Measurements from ENCODE around the gene CCDC187. TPM values are rescaled to one million over a fixed set of nuclear protein-coding genes. Genes with fewer than 3 reads are reported as not detected.

The CCDC187 gene
- total RNA-seq, 8 experiments from 2014 or later: 0.07 to 1.2 (median 0.19) TPM

DNA sequence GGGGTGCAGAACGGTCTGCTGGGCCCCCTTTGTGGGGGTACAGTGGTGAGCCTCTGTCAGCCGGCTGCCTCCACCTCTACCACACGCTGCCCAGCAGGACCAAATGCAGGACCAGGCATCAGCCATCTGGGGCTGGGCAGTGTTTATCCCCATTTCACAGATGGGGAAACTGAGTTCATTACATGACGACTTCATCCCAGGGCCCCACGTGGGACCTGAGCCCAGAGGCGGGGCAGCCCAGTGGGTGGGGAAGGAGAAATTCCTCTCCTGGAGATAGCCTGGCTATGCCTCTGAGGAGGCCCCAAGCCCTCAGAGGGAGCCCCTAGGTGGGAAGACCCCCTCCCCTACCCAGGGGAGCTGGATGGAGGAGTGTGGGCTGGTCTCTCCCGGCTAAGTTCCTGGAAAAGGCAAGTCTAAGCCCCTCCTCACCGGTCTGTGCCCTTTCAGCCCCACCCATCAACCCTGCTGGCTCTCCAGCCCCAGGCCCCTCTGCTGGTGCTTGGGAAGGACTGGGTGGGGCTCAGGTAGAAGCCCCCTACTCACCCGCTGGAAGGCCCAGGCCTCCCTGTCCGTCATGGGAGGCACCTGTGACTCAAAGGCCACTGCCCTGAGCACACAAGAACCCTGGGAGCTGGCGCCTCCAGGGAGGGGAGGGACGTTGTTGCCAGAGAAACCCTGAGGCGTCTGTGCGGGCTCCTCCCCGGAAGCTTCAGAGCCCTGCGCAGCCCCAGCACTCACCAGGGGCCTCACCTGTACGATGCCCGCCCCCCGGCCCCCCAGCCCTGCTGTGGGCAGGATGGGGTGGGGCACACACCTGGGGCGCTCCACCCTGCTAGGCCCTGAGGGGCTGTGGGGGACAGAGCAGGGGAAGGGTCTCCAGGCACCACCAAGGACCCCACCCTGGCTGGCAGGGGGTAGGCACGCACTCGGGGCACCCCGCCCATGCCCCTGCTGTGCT is 7.4 kb upstream of the CCDC187 start:
- H3K4me3 ChIP-seq: no peak overlapping the region
- peak; percentile 69 to 86 (median 74) for ATAC-seq (replicated peaks in 6 of 8)
- WGBS, 10 experiments: 20 to 100% (median 100%) methylated on average over 1 of the region's 23 CpGs; no CpG with 5 or more reads in 5 of the 10 experiments
- no peak overlapping the region for H3K27ac ChIP-seq
- in situ Hi-C loops (cut with MboI; ENCODE audit: low pct_unique_long_range_greater_than_20kb in 2 of 9, low sequenced_read_pairs in 9 of 9, unreplicated experiment in 9 of 9): no loop called here
- peaks cover 8 to 16% of the 10 kb centered on the region in 2 donors for H3K4me1 ChIP-seq (replicated peaks in 1 of 2)

GRCh38 chr9:136310273-136311030 is 6.6 kb upstream of the CCDC187 start:
- Histone ChIP-seq H3K4me1 (replicated peaks in 1 of 2) (peaks cover 17 to 21% of the 10 kb centered on the region in 2 donors), H3K4me3 (no peak overlapping the region), H3K27ac (no peak overlapping the region)
- ATAC-seq (replicated peaks in 6 of 8): no peak
- in situ Hi-C loops (cut with MboI; ENCODE audit: low pct_unique_long_range_greater_than_20kb in 2 of 9, low sequenced_read_pairs in 9 of 9, unreplicated experiment in 9 of 9): no loop called here
- 53 to 92% (median 83%) methylated on average over 1 to 8 of the region's 28 CpGs; no CpG with 5 or more reads in 6 of the 10 experiments for WGBS, 10 experiments

- Histone ChIP-seq H3K4me3 (no peak overlapping the region), H3K4me1 (replicated peaks in 1 of 2) (peaks cover 23 to 26% of the 10 kb centered on the region in 2 donors), H3K27ac (no peak overlapping the region)
- ATAC-seq (replicated peaks in 6 of 8): no peak
- in situ Hi-C loops (cut with MboI; ENCODE audit: low pct_unique_long_range_greater_than_20kb in 2 of 9, low sequenced_read_pairs in 9 of 9, unreplicated experiment in 9 of 9): no loop called here
- WGBS, 10 experiments: 93 to 100% (median 98%) methylated on average over 2 to 4 of the region's 5 CpGs; no CpG with 5 or more reads in 6 of the 10 experiments
Measured at GRCh38 chr9:136309806-136310220, 5.9 kb upstream of the CCDC187 start.

DNA sequence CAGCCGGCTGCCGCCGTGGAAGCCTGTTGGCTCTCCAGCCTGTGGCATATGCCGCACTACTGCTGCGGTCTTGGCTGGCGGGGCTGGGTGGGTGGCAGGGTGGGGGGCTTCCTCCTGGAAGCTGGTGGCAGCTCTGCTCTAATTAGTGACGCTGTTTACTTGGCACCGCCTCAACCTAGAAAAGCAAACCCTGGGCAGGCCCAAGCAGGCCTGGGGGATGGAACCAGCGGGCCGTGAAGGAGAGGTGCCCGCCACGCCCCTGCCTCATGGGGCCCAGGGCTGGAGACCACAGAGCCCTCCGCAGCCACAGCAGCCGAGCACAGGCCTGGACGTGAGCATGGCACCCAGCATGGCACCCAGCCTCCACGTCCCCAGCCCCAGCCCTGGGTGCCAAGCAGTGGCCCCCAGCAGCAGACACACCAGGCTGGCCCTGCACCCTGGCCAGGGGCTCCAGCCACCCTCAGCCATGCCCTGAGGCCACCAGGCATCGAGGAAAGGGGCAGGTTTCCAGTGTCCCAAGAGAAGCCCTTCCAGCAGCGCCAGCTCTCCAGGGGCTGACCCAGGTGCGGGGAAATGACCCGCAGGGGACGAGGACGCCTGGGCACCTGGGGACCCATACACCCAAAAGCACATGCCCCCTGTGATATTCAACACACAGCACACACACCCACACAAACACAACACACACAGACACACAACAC is 5.4 kb upstream of the CCDC187 start:
- H3K4me1 ChIP-seq (replicated peaks in 1 of 2): peaks cover 29 to 31% of the 10 kb centered on the region in 2 donors
- peak in 1 of 8 experiments; percentile 4 for ATAC-seq (replicated peaks in 6 of 8)
- WGBS, 10 experiments: 53 to 100% (median 92%) methylated on average over 1 to 5 of the region's 22 CpGs; no CpG with 5 or more reads in 5 of the 10 experiments
- no peak overlapping the region for H3K4me3 ChIP-seq
- no peak overlapping the region for H3K27ac ChIP-seq
- in situ Hi-C loops (cut with MboI; ENCODE audit: low pct_unique_long_range_greater_than_20kb in 2 of 9, low sequenced_read_pairs in 9 of 9, unreplicated experiment in 9 of 9): no loop called here

- in situ Hi-C loops (cut with MboI; ENCODE audit: low pct_unique_long_range_greater_than_20kb in 2 of 9, low sequenced_read_pairs in 9 of 9, unreplicated experiment in 9 of 9): no loop called here
- peaks cover 34 to 37% of the 10 kb centered on the region in 2 donors for H3K4me1 ChIP-seq (replicated peaks in 1 of 2)
- no peak overlapping the region for H3K4me3 ChIP-seq
- ATAC-seq (replicated peaks in 6 of 8): no peak
- no peak overlapping the region for H3K27ac ChIP-seq
Measured at GRCh38 chr9:136308702-136309053, 4.8 kb upstream of the CCDC187 start.

DNA sequence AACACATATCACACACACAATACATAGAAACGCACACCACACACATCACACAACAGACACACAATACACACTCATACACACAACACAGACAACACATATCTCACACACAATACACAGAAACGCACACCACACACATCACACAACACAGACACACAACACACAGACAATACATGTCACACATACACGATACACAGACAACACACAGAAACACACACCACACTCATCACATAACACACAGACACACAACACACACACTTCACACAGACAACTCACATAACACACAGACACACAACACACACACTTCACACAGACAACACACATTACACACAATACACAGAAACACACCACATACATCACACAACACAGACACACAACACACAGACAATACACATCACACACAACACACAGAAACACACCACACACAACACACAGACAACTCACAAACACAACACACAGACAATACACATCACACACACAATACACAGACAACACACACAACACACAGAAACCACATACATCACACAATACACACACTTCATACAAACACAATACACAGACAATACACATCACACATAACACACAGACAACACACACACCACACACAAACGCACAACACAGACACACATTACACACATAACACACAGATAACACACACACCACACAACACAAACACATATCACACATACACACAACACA is 4.3 kb upstream of the CCDC187 start:
- H3K4me1 ChIP-seq (replicated peaks in 1 of 2): peaks cover 34 to 37% of the 10 kb centered on the region in 2 donors
- no peak overlapping the region for H3K4me3 ChIP-seq
- no peak for ATAC-seq (replicated peaks in 6 of 8)
- no peak overlapping the region for H3K27ac ChIP-seq
- 54 to 83% (median 79%) methylated on average over 1 to 3 of the region's 4 CpGs; no CpG with 5 or more reads in 3 of the 10 experiments for WGBS, 10 experiments
- in situ Hi-C loops (cut with MboI; ENCODE audit: low pct_unique_long_range_greater_than_20kb in 2 of 9, low sequenced_read_pairs in 9 of 9, unreplicated experiment in 9 of 9): no loop called here

GRCh38 chr9:136307215-136307750 is 3.4 kb upstream of the CCDC187 start:
- Histone ChIP-seq H3K4me1 (replicated peaks in 1 of 2) (peaks cover 34 to 37% of the 10 kb centered on the region in 2 donors), H3K27ac (no peak overlapping the region), H3K4me3 (no peak overlapping the region)
- no peak for ATAC-seq (replicated peaks in 6 of 8)
- in situ Hi-C loops (cut with MboI; ENCODE audit: low pct_unique_long_range_greater_than_20kb in 2 of 9, low sequenced_read_pairs in 9 of 9, unreplicated experiment in 9 of 9): no loop called here
- WGBS, 10 experiments: 80 to 100% (median 84%) methylated on average over 1 to 2 of the region's 4 CpGs; no CpG with 5 or more reads in 6 of the 10 experiments

GRCh38 chr9:136306211-136307208 is 2.6 kb upstream of the CCDC187 start:
- Histone ChIP-seq H3K27ac (no peak overlapping the region), H3K4me1 (replicated peaks in 1 of 2) (peaks cover 31 to 32% of the 10 kb centered on the region in 2 donors), H3K4me3 (no peak overlapping the region)
- peak in 5 of 8 experiments; percentile 4 to 45 (median 35) for ATAC-seq (replicated peaks in 6 of 8)
- 14 to 86% (median 61%) methylated on average over 2 to 5 of the region's 34 CpGs; no CpG with 5 or more reads in 6 of the 10 experiments for WGBS, 10 experiments
- in situ Hi-C loops (cut with MboI; ENCODE audit: low pct_unique_long_range_greater_than_20kb in 2 of 9, low sequenced_read_pairs in 9 of 9, unreplicated experiment in 9 of 9): no loop called here

- in situ Hi-C loops (cut with MboI; ENCODE audit: low pct_unique_long_range_greater_than_20kb in 2 of 9, low sequenced_read_pairs in 9 of 9, unreplicated experiment in 9 of 9): no loop called here
Measured at GRCh38 chr9:136305804-136306203, 1.9 kb upstream of the CCDC187 start.

DNA sequence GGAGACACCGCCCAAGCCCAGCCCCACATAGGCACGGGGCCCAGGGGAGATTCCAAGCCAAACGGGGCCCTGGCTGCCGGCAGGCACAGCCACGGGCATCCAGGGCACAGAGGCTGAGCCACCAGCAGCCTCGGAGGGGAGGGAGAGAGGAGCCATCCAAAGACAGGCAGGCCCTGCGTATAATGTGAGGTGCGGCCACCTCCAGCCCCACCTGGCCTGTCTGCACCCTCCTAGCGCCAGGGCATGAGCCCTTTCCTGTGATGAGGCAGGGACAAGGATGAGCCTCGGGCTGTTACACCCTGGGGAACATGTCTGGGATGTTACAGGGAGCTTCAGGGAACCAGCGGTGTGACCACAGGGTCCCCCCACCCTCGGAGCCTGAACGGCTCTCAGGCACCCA is 1.1 kb upstream of the CCDC187 start:
- in situ Hi-C loops (cut with MboI; ENCODE audit: low pct_unique_long_range_greater_than_20kb in 2 of 9, low sequenced_read_pairs in 9 of 9, unreplicated experiment in 9 of 9): no loop called here
- 30 to 100% (median 93%) methylated on average over 1 to 3 of the region's 13 CpGs; no CpG with 5 or more reads in 7 of the 10 experiments for WGBS, 10 experiments
- Histone ChIP-seq H3K4me1 (replicated peaks in 1 of 2) (peaks cover 27 to 29% of the 10 kb centered on the region in 2 donors), H3K27ac (no peak overlapping the region), H3K4me3 (no peak overlapping the region)
- peak in 1 of 8 experiments; percentile 1 for ATAC-seq (replicated peaks in 6 of 8)

More at GRCh38 chr9:136305804-136306203, 1.9 kb upstream of the CCDC187 start:
- Histone ChIP-seq H3K4me1 (replicated peaks in 1 of 2) (peaks cover 27 to 29% of the 10 kb centered on the region in 2 donors), H3K4me3 (no peak overlapping the region), H3K27ac (peak overlapping the region in 1 of 2 donors; percentile 5)
- 80% methylated on average over 1 of the region's 18 CpGs; no CpG with 5 or more reads in 9 of the 10 experiments for WGBS, 10 experiments
- ATAC-seq (replicated peaks in 6 of 8): peak in 5 of 8 experiments; percentile 37 to 65 (median 63)

- in situ Hi-C loops (cut with MboI; ENCODE audit: low pct_unique_long_range_greater_than_20kb in 2 of 9, low sequenced_read_pairs in 9 of 9, unreplicated experiment in 9 of 9): no loop called here
Measured at GRCh38 chr9:136304456-136304855, 562 bp upstream of the CCDC187 start.

More at GRCh38 chr9:136304456-136304855, 562 bp upstream of the CCDC187 start:
- no peak overlapping the region for H3K4me3 ChIP-seq
- peaks cover 27 to 29% of the 10 kb centered on the region in 2 donors for H3K4me1 ChIP-seq (replicated peaks in 1 of 2)
- WGBS, 10 experiments: no CpG with 5 or more reads among the region's 10 CpGs
- H3K27ac ChIP-seq: no peak overlapping the region
- no peak for ATAC-seq (replicated peaks in 6 of 8)
